HL-60/S4 (cell line): ENCODE results near the gene MCAT.

Experiments
- in situ Hi-C: fragments of 300-500 bp; cut with MboI; formaldehyde crosslinking; loops from 2 replicates; pipeline ENCODE4 v1.14.3; 2022; ENCODE audit warnings: low sequenced_read_pairs

MCAT gene

GRCh38 chr22:43173976-43174720 lies 30.9 kb upstream of the MCAT start:
- in situ Hi-C loops, result no loop called here

GRCh38 chr22:43173566-43173965 lies 30.4 kb upstream of the MCAT start:
- in situ Hi-C loops, result no loop called here

DNA sequence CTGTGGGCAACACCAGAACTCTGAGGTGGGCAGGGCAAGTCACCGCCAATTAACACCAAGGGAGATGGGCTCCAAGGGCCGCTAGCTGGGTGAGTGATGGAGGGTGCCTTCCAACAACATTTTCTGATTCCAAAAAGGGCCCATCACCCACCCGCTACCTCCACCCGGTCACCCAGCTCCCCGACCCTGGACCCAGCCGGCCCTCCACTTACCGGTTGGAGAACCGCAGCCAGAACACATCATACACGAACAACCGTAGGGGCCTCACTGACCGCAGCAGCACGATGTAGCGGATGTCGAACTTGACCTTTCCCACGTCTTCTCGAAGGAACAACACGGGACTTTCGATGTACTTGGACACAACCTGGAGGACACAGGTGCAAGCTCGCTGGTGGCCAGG lies 29.0 kb upstream of the MCAT start:
- in situ Hi-C loops, result no loop called here

DNA sequence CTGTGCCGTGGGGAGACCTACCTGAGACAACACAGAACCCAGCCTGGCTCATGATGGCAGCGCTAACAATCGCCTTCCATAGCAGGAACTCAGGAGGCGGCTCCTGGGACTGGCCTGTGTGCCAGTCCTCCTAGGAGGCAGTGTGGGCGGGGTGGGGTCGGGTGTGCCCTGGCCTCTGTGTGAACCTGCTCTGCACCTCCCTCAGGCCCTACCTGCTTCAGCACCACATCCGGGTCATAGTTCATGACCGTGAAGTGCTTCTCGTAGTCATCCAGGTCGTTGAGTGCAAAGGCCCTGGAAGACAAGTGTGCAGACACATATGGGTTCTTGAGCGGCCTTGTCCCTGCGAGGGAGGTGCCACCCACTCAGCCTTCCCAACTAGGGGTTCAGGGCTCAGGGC lies 28.4 kb upstream of the MCAT start:
- in situ Hi-C loops, result no loop called here

DNA sequence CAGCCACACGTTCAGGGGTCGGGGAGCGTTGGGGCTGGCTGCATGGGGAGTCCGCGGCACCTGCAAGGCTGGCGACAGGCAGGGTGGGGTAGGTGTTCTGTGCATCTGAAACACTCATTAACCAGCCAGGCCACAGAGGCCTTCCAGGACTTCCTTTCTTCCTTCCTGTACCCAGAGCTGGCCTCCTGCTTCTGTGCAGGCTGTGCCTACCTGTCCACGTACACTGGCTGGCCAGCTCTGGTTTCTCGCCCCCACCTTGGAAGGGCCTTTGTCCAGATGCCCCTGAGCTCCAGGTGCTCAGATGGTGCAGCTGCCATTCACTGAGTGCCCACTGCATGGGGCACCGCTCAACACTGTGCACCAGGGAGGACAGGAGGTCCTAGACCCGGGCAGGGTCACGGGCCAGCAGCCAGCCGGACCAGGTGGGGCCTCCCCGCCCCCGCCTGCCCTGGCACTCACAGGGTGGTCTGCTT lies 27.9 kb upstream of the MCAT start:
- in situ Hi-C loops, result no loop called here

DNA sequence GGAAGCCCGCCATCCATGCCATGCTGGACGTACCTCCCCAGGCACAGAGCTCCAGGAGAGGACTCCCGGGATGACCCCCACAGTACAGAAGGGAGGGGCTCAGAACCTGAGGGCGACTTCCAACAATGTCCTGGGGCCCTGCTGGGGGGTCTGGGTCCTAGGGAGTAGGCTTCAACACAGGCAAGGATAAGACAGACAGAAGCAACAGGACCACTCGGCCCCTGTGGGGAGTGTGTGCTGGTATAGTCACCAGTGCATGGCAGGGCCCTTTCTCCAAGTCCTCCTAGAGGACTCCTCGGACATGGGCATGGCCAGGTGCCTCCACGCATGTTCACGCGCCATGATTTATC lies 26.9 kb upstream of the MCAT start:
- in situ Hi-C loops, result no loop called here

- in situ Hi-C loops, result no loop called here
Measured at GRCh38 chr22:43169310-43170130, 26.3 kb upstream of the MCAT start.

GRCh38 chr22:43168471-43169309 lies 25.5 kb upstream of the MCAT start:
- in situ Hi-C loops, result no loop called here

DNA sequence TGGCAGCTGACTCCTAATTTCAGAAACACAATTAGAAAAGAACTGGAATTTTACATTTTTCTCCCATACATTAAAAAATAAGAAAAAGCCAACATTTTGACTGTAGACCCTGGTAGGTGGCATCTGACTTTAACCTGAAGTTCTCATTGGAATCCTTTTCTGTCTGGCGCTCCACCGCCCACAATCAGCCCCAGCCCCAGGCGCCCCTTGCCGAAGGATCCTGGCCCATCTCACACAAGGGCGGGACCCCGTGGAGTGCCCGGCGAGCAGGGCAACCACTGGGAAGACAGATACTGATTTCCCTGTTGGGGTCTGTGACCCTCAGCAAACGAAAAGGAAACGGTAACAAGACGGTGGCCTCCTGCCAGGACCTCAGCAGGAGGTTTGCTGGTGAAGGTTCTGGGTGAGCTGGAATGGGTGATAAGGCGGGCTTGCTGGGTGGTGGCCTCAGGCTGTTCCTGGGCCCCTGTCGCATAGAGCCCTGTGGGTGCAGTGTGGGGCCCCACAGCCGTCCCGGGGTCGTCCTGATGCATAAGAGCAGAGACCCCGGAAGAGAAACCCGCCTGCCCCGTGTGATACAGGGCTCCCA lies 23.9 kb upstream of the MCAT start:
- in situ Hi-C loops, result no loop called here

DNA sequence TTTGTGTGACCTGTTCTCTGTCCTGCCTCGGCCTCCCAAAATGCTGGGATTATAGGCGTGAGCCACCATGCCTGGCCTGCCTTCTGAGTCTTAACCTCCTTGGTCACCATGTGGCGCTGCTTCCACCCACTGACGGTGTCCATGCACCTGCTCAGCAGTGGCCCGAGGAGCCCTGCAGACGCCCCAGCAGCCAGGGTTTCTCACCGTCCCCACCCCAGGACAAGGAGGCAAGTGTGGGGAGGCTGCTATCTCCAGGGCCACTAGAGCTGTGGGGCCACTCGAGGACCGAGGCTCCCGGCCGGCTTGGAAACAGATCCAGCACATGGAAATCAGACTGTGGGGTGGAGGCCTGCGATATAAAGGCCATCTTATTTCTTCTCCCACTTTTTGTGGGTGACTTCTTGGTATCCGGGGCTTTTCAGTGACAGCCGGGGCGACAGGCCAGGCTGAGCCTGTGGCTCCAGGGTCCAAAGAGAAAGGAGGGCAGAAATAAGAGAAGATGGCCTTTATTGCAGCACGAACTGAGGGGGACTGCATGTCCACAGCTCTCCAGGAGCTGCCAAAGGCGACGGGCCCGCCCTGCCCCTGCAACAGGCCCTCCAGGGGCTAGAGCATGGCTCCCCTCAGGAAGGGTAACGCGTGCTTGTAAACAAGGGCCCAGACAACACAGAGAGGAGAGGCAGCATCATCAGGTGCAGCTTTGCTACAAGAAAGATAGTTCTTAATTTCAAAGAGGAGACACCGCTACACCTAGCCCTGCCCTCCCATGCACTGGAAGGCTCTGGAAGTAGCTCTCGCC lies 23.1 kb upstream of the MCAT start:
- in situ Hi-C loops, result no loop called here

DNA sequence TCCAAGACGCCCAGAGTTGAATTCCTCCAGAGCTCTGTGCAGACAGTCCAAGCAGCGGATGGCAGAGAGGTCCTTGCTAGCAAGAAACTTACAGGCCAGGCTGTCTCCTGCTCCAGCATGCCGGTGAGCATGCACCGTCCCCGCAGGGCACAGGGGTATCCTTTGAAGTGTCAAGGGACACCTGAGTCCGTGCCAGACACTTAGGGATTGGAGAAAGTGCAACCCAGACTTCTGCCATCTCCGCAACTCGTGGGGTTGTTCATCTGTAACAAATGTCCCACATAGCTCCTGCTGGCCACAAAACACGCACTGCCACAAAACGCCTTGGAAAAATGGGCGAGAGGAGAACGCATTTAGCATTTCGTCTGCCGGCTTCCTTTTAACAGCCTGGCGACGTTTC lies 21.4 kb upstream of the MCAT start:
- in situ Hi-C loops, result no loop called here

- in situ Hi-C loops, result no loop called here
Measured at GRCh38 chr22:43163241-43163795, 20.1 kb upstream of the MCAT start.

DNA sequence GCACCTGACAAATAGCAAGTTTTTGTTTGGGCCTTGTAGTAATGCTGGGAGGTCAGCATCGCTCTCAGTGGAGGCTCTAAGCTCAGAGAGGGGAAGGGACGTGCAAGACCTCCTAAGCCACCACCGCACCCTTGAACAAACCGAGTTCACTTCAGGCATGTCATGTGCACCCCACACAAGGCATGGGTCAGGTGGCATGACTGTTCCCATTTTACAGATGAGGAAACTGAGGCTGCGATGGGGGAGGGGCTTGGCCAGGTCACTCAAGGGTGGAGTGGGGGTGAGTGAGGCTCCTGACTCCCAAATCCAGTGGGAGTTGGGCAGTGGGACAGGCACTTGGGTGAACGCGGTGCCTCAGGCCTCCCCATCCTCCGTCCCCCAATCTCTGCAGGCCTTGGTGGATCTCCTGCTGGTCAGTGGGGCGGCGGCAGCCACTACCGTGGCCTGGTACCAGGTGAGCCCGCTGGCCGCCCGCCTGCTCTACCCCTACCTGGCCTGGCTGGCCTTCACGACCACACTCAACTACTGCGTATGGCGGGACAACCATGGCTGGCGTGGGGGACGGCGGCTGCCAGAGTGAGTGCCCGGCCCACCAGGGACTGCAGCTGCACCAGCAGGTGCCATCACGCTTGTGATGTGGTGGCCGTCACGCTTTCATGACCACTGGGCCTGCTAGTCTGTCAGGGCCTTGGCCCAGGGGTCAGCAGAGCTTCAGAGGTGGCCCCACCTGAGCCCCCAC lies 19.4 kb upstream of the MCAT start:
- in situ Hi-C loops, result no loop called here

DNA sequence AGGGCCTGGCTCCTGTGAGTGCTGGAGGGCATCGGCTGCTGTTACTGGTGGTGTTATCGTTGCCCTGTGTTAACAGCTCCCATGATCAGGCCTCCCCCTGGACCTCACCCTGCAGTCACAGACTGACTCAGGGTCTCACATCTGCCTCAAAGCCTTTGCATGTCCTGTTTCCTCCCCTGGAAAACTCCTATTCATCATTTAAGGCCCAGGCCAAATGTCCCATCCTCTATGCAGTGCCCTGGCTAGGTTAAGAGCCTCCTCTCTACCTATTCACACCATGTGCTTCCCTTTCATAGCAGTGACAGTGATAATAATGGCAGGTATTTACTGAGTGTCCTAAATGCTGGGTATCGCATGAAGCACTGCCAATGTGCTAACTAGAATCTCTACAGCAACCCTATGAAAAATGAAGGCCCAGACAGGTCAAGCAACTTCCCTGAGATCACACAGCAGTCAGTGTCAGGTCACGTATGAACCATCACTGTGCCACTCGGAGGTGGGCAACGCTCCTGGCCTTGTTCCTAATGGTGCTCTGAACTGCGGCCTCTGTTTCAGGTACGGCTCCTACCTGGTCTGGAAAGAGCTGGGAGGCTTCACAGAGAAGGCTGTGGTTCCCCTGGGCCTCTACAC lies 17.4 kb upstream of the MCAT start:
- in situ Hi-C loops, result no loop called here

GRCh38 chr22:43159484-43160178 lies 16.4 kb upstream of the MCAT start:
- in situ Hi-C loops, result no loop called here

DNA sequence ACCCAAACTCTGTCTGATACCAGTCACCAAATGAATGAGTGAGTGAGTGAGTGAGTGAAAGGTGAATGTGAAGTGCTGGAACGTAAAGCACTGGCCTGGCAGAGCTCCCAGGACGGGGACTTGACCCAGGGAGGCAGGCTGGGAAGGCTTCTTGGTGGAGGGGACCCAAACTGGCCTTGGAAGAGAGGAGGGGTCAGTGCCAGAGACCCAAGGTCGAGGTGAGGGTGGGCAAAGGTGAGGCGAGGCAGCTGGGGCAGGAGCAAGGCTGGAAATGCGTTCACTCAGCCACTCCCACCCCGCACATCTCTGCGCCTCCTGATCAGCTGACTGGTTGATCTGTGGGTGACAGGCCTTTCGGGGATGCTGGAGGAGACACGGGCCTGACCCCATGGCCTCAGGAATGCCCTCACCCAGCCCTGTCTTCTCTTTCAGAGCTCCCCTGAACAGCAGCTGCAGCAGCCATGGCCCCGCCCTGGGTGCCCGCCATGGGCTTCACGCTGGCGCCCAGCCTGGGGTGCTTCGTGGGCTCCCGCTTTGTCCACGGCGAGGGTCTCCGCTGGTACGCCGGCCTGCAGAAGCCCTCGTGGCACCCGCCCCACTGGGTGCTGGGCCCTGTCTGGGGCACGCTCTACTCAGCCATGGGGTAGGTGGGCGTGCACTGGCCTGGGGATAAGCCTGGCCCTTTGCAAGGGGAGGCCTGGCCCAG lies 15.7 kb upstream of the MCAT start:
- in situ Hi-C loops, result no loop called here

- in situ Hi-C loops, result no loop called here
Measured at GRCh38 chr22:43157874-43158546, 14.8 kb upstream of the MCAT start.
